ENCODE measurements around the gene PLD1. TPM values are rescaled to one million over a fixed set of nuclear protein-coding genes. Genes with fewer than 3 reads are reported as not detected.

Gene PLD1
- total and polyA plus RNA-seq, 10 of the 15 experiments (the other 5 are each of a cell fraction or from before 2014, with no cell fraction given): 2.9 to 108 (median 3.6) TPM

- POLR2A ChIA-PET: no interaction called here
- intact Hi-C loops (cut with micrococcal nuclease; ENCODE audit: unreplicated experiment): no loop called here
- no peak for FAIRE-seq
Observed at GRCh38 chr3:171585039-171585438, 225.2 kb downstream of the PLD1 start.

GRCh38 chr3:171584100-171584499 lies 226.2 kb downstream of the PLD1 start:
- H3K4me1 ChIP-seq (ENCODE audit: control insufficient read depth, insufficient read depth, low read length): no peaks in the 10 kb centered on the region
- TF ChIP-seq, protein P1, sequence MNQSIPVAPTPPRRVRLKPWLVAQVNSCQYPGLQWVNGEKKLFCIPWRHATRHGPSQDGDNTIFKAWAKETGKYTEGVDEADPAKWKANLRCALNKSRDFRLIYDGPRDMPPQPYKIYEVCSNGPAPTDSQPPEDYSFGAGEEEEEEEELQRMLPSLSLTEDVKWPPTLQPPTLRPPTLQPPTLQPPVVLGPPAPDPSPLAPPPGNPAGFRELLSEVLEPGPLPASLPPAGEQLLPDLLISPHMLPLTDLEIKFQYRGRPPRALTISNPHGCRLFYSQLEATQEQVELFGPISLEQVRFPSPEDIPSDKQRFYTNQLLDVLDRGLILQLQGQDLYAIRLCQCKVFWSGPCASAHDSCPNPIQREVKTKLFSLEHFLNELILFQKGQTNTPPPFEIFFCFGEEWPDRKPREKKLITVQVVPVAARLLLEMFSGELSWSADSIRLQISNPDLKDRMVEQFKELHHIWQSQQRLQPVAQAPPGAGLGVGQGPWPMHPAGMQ (IDR thresholded peaks at IDR 0.05; ENCODE audit: borderline replicate concordance): no peak
- TF ChIP-seq JUNB (IDR thresholded peaks at IDR 0.05): no peak
- ChIA-PET RAD21 (ENCODE audit: unreplicated experiment) (interaction anchor here (1.6 to 2.1 kb wide), 2 partner anchors 10 to 249 kb away, joined by 5 to 7 read pairs; no protein-coding TSS in a partner anchor), POLR2A (no interaction called here), CTCF (interaction anchor here (0.6 to 1.3 kb wide), 6 partner anchors 10 to 250 kb away, joined by 3 to 5 read pairs (median 3); no protein-coding TSS in a partner anchor), SMC1A (ENCODE audit: uncharacterized antibody, unreplicated experiment) (interaction anchor here (0.8 to 1.7 kb wide), 7 partner anchors 9 to 534 kb away, joined by 3 to 6 read pairs (median 4); no protein-coding TSS in a partner anchor)
- no peaks in the 10 kb centered on the region for H3K36me3 ChIP-seq (ENCODE audit: control insufficient read depth in 2 of 2, insufficient read depth in 2 of 2, low read length in 1 of 2)
- intact Hi-C loops (cut with micrococcal nuclease; ENCODE audit: unreplicated experiment): no loop called here
- no peaks in the 10 kb centered on the region for H3K9me3 ChIP-seq (replicated peaks; ENCODE audit: control insufficient read depth, insufficient read depth, low read length)
- H4K20me1 ChIP-seq (ENCODE audit: control insufficient read depth, insufficient read depth): no peaks in the 10 kb centered on the region
- H3K4me3 ChIP-seq: no peak overlapping the region
- no peak overlapping the region for H2AFZ ChIP-seq (ENCODE audit: control insufficient read depth, low read depth, low read length)
- no peak overlapping the region for H3K9ac ChIP-seq (ENCODE audit: control insufficient read depth, insufficient read depth, low read length)
- no peaks in the 10 kb centered on the region for H3K27me3 ChIP-seq (replicated peaks in 1 of 2; ENCODE audit: control insufficient read depth in 2 of 2, insufficient read depth in 2 of 2, low read length in 1 of 2)
- no TSS peak for BruUV-seq (replicated peaks)
- DNase-seq (ENCODE audit: low read depth, low spot score) (no peak), FAIRE-seq (no peak), ATAC-seq (no peak)
- H3K79me2 ChIP-seq (ENCODE audit: control insufficient read depth, insufficient read depth, low read length): no peaks in the 10 kb centered on the region
- in situ Hi-C loops (cut with MboI): no loop called here
- no peak overlapping the region for H3K4me2 ChIP-seq (ENCODE audit: control insufficient read depth, insufficient read depth)
- H3K27ac ChIP-seq (ENCODE audit: control insufficient read depth, insufficient read depth): no peak overlapping the region

More at GRCh38 chr3:171585039-171585438, 225.2 kb downstream of the PLD1 start:
- no peak overlapping the region for H2AFZ ChIP-seq (ENCODE audit: control insufficient read depth, low read depth, low read length)
- TF ChIP-seq TCF3 (IDR thresholded peaks at IDR 0.05; ENCODE audit: borderline replicate concordance, insufficient read depth, low read depth, low read length) (no peak), NFYB (IDR thresholded peaks at IDR 0.05; ENCODE audit: insufficient read depth, low read depth, low read length) (no peak), RAD21 (IDR thresholded peaks at IDR 0.05; ENCODE audit: insufficient read depth, low read depth, low read length) (no peak)
- no peaks in the 10 kb centered on the region for H3K4me1 ChIP-seq (ENCODE audit: control insufficient read depth, insufficient read depth, low read length)
- H3K27ac ChIP-seq (ENCODE audit: control insufficient read depth, insufficient read depth): no peak overlapping the region
- no peak overlapping the region for H3K4me2 ChIP-seq (ENCODE audit: control insufficient read depth, insufficient read depth)
- no peaks in the 10 kb centered on the region for H3K9me3 ChIP-seq (replicated peaks; ENCODE audit: control insufficient read depth, insufficient read depth, low read length)
- no peak overlapping the region for H3K4me3 ChIP-seq
- BruUV-seq (replicated peaks): no TSS peak
- H3K79me2 ChIP-seq (ENCODE audit: control insufficient read depth, insufficient read depth, low read length): no peaks in the 10 kb centered on the region
- WGBS (ENCODE audit: insufficient coverage, insufficient replicate concordance, low lambda C conversion rate, missing lambda C conversion rate): 32% methylated on average over 3 of the region's 3 CpGs
- SMC1A ChIA-PET (ENCODE audit: uncharacterized antibody, unreplicated experiment): interaction anchor here (0.6 to 1.7 kb wide), 3 partner anchors 10 to 690 kb away, joined by 3 to 6 read pairs (median 4); no protein-coding TSS in a partner anchor
- ATAC-seq: no peak
- no peak for DNase-seq (ENCODE audit: low read depth, low spot score)
- CTCF ChIA-PET: interaction anchor here (0.9 to 1.3 kb wide), 3 partner anchors 19 to 246 kb away, joined by 3 read pairs; no protein-coding TSS in a partner anchor
- no peak overlapping the region for H3K9ac ChIP-seq (ENCODE audit: control insufficient read depth, insufficient read depth, low read length)
- H4K20me1 ChIP-seq (ENCODE audit: control insufficient read depth, insufficient read depth): no peaks in the 10 kb centered on the region
- RAD21 ChIA-PET (ENCODE audit: unreplicated experiment): interaction anchor here (1.6 to 2.1 kb wide), 2 partner anchors 11 to 249 kb away, joined by 5 to 7 read pairs; no protein-coding TSS in a partner anchor
- no peaks in the 10 kb centered on the region for H3K36me3 ChIP-seq (ENCODE audit: control insufficient read depth in 2 of 2, insufficient read depth in 2 of 2, low read length in 1 of 2)
- H3K27me3 ChIP-seq (replicated peaks in 1 of 2; ENCODE audit: control insufficient read depth in 2 of 2, insufficient read depth in 2 of 2, low read length in 1 of 2): no peaks in the 10 kb centered on the region
- in situ Hi-C loops (cut with MboI): no loop called here

All from GM12878 (cell line).